Esophagus (tissue), 2 donors: ENCODE results near the gene TMPRSS7. TPM values are rescaled to one million over a fixed set of nuclear protein-coding genes. Genes with fewer than 3 reads are reported as not detected.

ENCODE experiments used
- H3K27ac ChIP-seq, 2 donors: one replicate each; pipeline ENCODE4 v1.5.1; 2013; ENCODE audit warnings: low read depth in 2 of 2, mild to moderate bottlenecking in 2 of 2, inconsistent platforms in 1 of 2, low read length in 1 of 2, moderate library complexity in 1 of 2
- H3K27me3 ChIP-seq, 2 donors: one replicate each; pipeline ENCODE4 v1.6.1; 2013; ENCODE audit warnings: low read length in 2 of 2, control low read depth in 1 of 2, mild to moderate bottlenecking in 1 of 2; ENCODE audit not compliant: insufficient read depth in 2 of 2, control insufficient read depth in 1 of 2
- H3K36me3 ChIP-seq, 2 donors: one replicate each; pipeline ENCODE4 v1.6.1; 2013; ENCODE audit warnings: low read length in 1 of 2; ENCODE audit not compliant: control insufficient read depth in 2 of 2, insufficient read depth in 2 of 2
- H3K4me1 ChIP-seq, 2 donors: one replicate each; pipeline ENCODE4 v1.6.1; 2013; ENCODE audit warnings: low read length in 1 of 2; ENCODE audit not compliant: control insufficient read depth in 2 of 2, insufficient read depth in 2 of 2
- H3K4me3 ChIP-seq, 2 donors: one replicate each; pipeline ENCODE4 v1.5.1; 2013; ENCODE audit warnings: low read length in 2 of 2, mild to moderate bottlenecking in 2 of 2, low read depth in 1 of 2, moderate library complexity in 1 of 2
- H3K9me3 ChIP-seq, 2 donors: one replicate each; pipeline ENCODE4 v1.6.1; 2013; ENCODE audit warnings: mild to moderate bottlenecking in 2 of 2, low read depth in 1 of 2, low read length in 1 of 2, moderate library complexity in 1 of 2; ENCODE audit not compliant: control insufficient read depth in 2 of 2, insufficient read depth in 1 of 2
- WGBS, 2 donors: extraction: QIAGEN DNeasy Blood & Tissue Kit; methylation state at CpG; one replicate each; pipeline ENCODE4 v1.1.7; 2013; 5-methylcytosine and 5-hydroxymethylcytosine counted together
- polyA plus RNA-seq, 2 donors: library from polyadenylated mRNA; stranded (reverse); fragments of 200-250 nt; gene quantifications; one replicate each; pipeline ENCODE4 v1.2.3, GENCODE V29; 2013
- donor health status: healthy with polysubstance abuse.
- donor health status: Bipolar disorder and iron deficiency.

The TMPRSS7 gene
- polyA plus RNA-seq, 2 donors: 0.01 TPM; not detected in 1

- Histone ChIP-seq H3K9me3 (no peaks in the 10 kb centered on the region), H3K36me3 (no peaks in the 10 kb centered on the region), H3K4me3 (no peak overlapping the region), H3K4me1 (no peaks in the 10 kb centered on the region), H3K27me3 (no peaks in the 10 kb centered on the region), H3K27ac (no peak overlapping the region)
- WGBS, 2 donors: 77 to 78% methylated on average over 6 of the region's 6 CpGs
Measured at GRCh38 chr3:112115161-112115739, 80.7 kb downstream of the TMPRSS7 start.

- Histone ChIP-seq H3K36me3 (no peaks in the 10 kb centered on the region), H3K4me3 (no peak overlapping the region)
- 86 to 87% methylated on average over 6 of the region's 6 CpGs for WGBS, 2 donors
Measured at GRCh38 chr3:112115806-112116383, 81.4 kb downstream of the TMPRSS7 start.

GRCh38 chr3:112116748-112117186 is 82.2 kb downstream of the TMPRSS7 start:
- WGBS, 2 donors: 72 to 74% methylated on average over 13 of the region's 13 CpGs
- no peak overlapping the region for H3K4me3 ChIP-seq

More at GRCh38 chr3:112115806-112116383, 81.4 kb downstream of the TMPRSS7 start:
- Histone ChIP-seq H3K4me1 (no peaks in the 10 kb centered on the region), H3K9me3 (no peaks in the 10 kb centered on the region), H3K27me3 (no peaks in the 10 kb centered on the region), H3K27ac (no peak overlapping the region)

GRCh38 chr3:112117415-112117814 is 82.9 kb downstream of the TMPRSS7 start:
- no peaks in the 10 kb centered on the region for H3K36me3 ChIP-seq
- no peak overlapping the region for H3K27ac ChIP-seq
- H3K4me3 ChIP-seq: no peak overlapping the region
- WGBS, 2 donors: 94% methylated on average over 1 of the region's 1 CpG
- H3K4me1 ChIP-seq: no peaks in the 10 kb centered on the region
- H3K27me3 ChIP-seq: no peaks in the 10 kb centered on the region
- H3K9me3 ChIP-seq: no peaks in the 10 kb centered on the region

More at GRCh38 chr3:112116748-112117186, 82.2 kb downstream of the TMPRSS7 start:
- Histone ChIP-seq H3K27me3 (no peaks in the 10 kb centered on the region), H3K36me3 (no peaks in the 10 kb centered on the region), H3K9me3 (no peaks in the 10 kb centered on the region), H3K27ac (no peak overlapping the region), H3K4me1 (no peaks in the 10 kb centered on the region)

- no peaks in the 10 kb centered on the region for H3K27me3 ChIP-seq
- 93 to 95% methylated on average over 4 of the region's 4 CpGs for WGBS, 2 donors
- H3K27ac ChIP-seq: no peak overlapping the region
- H3K9me3 ChIP-seq: no peaks in the 10 kb centered on the region
- H3K36me3 ChIP-seq: no peaks in the 10 kb centered on the region
- H3K4me3 ChIP-seq: no peak overlapping the region
- no peaks in the 10 kb centered on the region for H3K4me1 ChIP-seq
Measured at GRCh38 chr3:112117841-112118571, 83.5 kb downstream of the TMPRSS7 start.

- H3K4me3 ChIP-seq: no peak overlapping the region
- H3K4me1 ChIP-seq: no peaks in the 10 kb centered on the region
- 74 to 77% methylated on average over 9 of the region's 9 CpGs for WGBS, 2 donors
- no peak overlapping the region for H3K27ac ChIP-seq
- no peaks in the 10 kb centered on the region for H3K9me3 ChIP-seq
- H3K36me3 ChIP-seq: no peaks in the 10 kb centered on the region
- H3K27me3 ChIP-seq: no peaks in the 10 kb centered on the region
Measured at GRCh38 chr3:112119962-112120836, 85.7 kb downstream of the TMPRSS7 start.

GRCh38 chr3:112121577-112122547 is 87.3 kb downstream of the TMPRSS7 start:
- no peak overlapping the region for H3K4me3 ChIP-seq
- H3K27me3 ChIP-seq: no peaks in the 10 kb centered on the region
- H3K9me3 ChIP-seq: no peaks in the 10 kb centered on the region
- 92 to 95% methylated on average over 2 of the region's 2 CpGs for WGBS, 2 donors
- no peaks in the 10 kb centered on the region for H3K4me1 ChIP-seq
- no peaks in the 10 kb centered on the region for H3K36me3 ChIP-seq
- no peak overlapping the region for H3K27ac ChIP-seq

GRCh38 chr3:112122870-112123269 is 88.3 kb downstream of the TMPRSS7 start:
- H3K36me3 ChIP-seq: no peaks in the 10 kb centered on the region
- no peaks in the 10 kb centered on the region for H3K27me3 ChIP-seq
- no peaks in the 10 kb centered on the region for H3K4me1 ChIP-seq
- no peaks in the 10 kb centered on the region for H3K9me3 ChIP-seq
- no peak overlapping the region for H3K4me3 ChIP-seq
- no peak overlapping the region for H3K27ac ChIP-seq
